ENCODE measurements around the gene CBX8. TPM values are rescaled to one million over a fixed set of nuclear protein-coding genes. Genes with fewer than 3 reads are reported as not detected.
A peak's percentile ranks its signal among the peaks of the same experiment; 100 is the strongest.

The CBX8 gene
- total and polyA plus RNA-seq, 2 experiments from 2014 or later = 6.5 to 8.6 TPM

GRCh38 chr17:79778504-79779083, 18.3 kb downstream of the CBX8 start:
- H4K20me1 ChIP-seq (ENCODE audit: insufficient read depth, poor library complexity, severe bottlenecking) = peaks cover 16% of the 10 kb centered on the region
- 0% methylated on average over 20 of the region's 49 CpGs for WGBS (ENCODE audit: low lambda C conversion rate, missing lambda C conversion rate)
- no peaks in the 10 kb centered on the region for H3K9me2 ChIP-seq (replicated peaks; ENCODE audit: insufficient read depth)
- peak overlapping the region; percentile 91 for H3K4me3 ChIP-seq
- H3K27ac ChIP-seq = peak overlapping the region; percentile 73
- H3K4me2 ChIP-seq = peak overlapping the region; percentile 95
- peaks cover 35% of the 10 kb centered on the region for H3K4me1 ChIP-seq (ENCODE audit: insufficient read depth)
- peak overlapping the region; percentile 81 for H2AFZ ChIP-seq
- H3K79me2 ChIP-seq = peaks cover 25% of the 10 kb centered on the region
- no peaks in the 10 kb centered on the region for H3K9me3 ChIP-seq (ENCODE audit: low read depth)
- DNase-seq (ENCODE audit: low spot score) = peak; percentile 71
- H3K27me3 ChIP-seq = no peaks in the 10 kb centered on the region
- TF ChIP-seq CTCF (IDR thresholded peaks at IDR 0.05; ENCODE audit: poor library complexity) = no peak
- TF ChIP-seq EZH2phosphoT487 (IDR thresholded peaks at IDR 0.05; ENCODE audit: low read depth, severe bottlenecking, unreplicated experiment) = no peak
- no peak for TF ChIP-seq EZH2 (IDR thresholded peaks at IDR 0.05; ENCODE audit: borderline replicate concordance)
- no peaks in the 10 kb centered on the region for H3K36me3 ChIP-seq (replicated peaks; ENCODE audit: insufficient read depth, low read depth)

GRCh38 chr17:79777894-79778503, 18.9 kb downstream of the CBX8 start, which contains the start of gene CBX2:
Gene CBX2, plus strand, starts transcription at chr17:79778148. Its CDS starts 88 bp downstream, at chr17:79778236.
- Histone ChIP-seq H3K79me2 (peaks cover 25% of the 10 kb centered on the region), H4K20me1 (ENCODE audit: insufficient read depth, poor library complexity, severe bottlenecking) (peaks cover 16% of the 10 kb centered on the region), H3K27me3 (no peaks in the 10 kb centered on the region), H3K9me2 (replicated peaks; ENCODE audit: insufficient read depth) (no peaks in the 10 kb centered on the region), H3K4me2 (peak within 1 kb of the TSS; percentile 95), H3K9me3 (ENCODE audit: low read depth) (no peaks in the 10 kb centered on the region), H3K36me3 (replicated peaks; ENCODE audit: insufficient read depth, low read depth) (no peaks in the 10 kb centered on the region), H2AFZ (peak within 1 kb of the TSS; percentile 81), H3K4me3 (peak within 1 kb of the TSS; percentile 91), H3K4me1 (ENCODE audit: insufficient read depth) (peaks cover 35% of the 10 kb centered on the region), H3K27ac (peak within 1 kb of the TSS; percentile 75)
- TF ChIP-seq EZH2phosphoT487 (IDR thresholded peaks at IDR 0.05; ENCODE audit: low read depth, severe bottlenecking, unreplicated experiment) (no peak), EZH2 (IDR thresholded peaks at IDR 0.05; ENCODE audit: borderline replicate concordance) (no peak), CTCF (IDR thresholded peaks at IDR 0.05; ENCODE audit: poor library complexity) (no peak)
- DNase-seq (ENCODE audit: low spot score) = peak; percentile 93
- WGBS (ENCODE audit: low lambda C conversion rate, missing lambda C conversion rate) = 0% methylated on average over 5 of the region's 96 CpGs

GRCh38 chr17:79777120-79777893, 19.6 kb downstream of the CBX8 start:
- DNase-seq (ENCODE audit: low spot score) = peak; percentile 78
- peak overlapping the region; percentile 65 for H2AFZ ChIP-seq

More at GRCh38 chr17:79777120-79777893, 19.6 kb downstream of the CBX8 start:
- Histone ChIP-seq H3K4me2 (peak overlapping the region; percentile 87), H3K27ac (peak overlapping the region; percentile 75), H3K9me2 (replicated peaks; ENCODE audit: insufficient read depth) (no peaks in the 10 kb centered on the region), H3K36me3 (replicated peaks; ENCODE audit: insufficient read depth, low read depth) (no peaks in the 10 kb centered on the region), H3K79me2 (peaks cover 25% of the 10 kb centered on the region), H3K27me3 (no peaks in the 10 kb centered on the region), H3K4me3 (peak overlapping the region; percentile 67), H4K20me1 (ENCODE audit: insufficient read depth, poor library complexity, severe bottlenecking) (peaks cover 16% of the 10 kb centered on the region), H3K4me1 (ENCODE audit: insufficient read depth) (peaks cover 35% of the 10 kb centered on the region), H3K9me3 (ENCODE audit: low read depth) (no peaks in the 10 kb centered on the region)
- WGBS (ENCODE audit: low lambda C conversion rate, missing lambda C conversion rate) = 4% methylated on average over 32 of the region's 51 CpGs
- TF ChIP-seq CTCF (IDR thresholded peaks at IDR 0.05; ENCODE audit: poor library complexity) = peak; percentile 49
- no peak for TF ChIP-seq EZH2 (IDR thresholded peaks at IDR 0.05; ENCODE audit: borderline replicate concordance)
- TF ChIP-seq EZH2phosphoT487 (IDR thresholded peaks at IDR 0.05; ENCODE audit: low read depth, severe bottlenecking, unreplicated experiment) = no peak
